Stimulated activated CD8-positive, alpha-beta memory T cell treated with anti-CD3 and anti-CD28 coated beads, Interleukin-12 subunit alpha, Interleukin-12 subunit beta, amount 100 ng/mL, for 24 hours (primary cell): ENCODE measurements around the gene POLR2L.

Experiments used
- DNase-seq: peaks from one replicate; pipeline ENCODE4 v3.0.0-alpha.2; 2020; ENCODE audit errors: extremely low read depth

POLR2L gene

GRCh38 chr11:811446-812245 lies 30.7 kb downstream of the POLR2L start:
- DNase-seq = no peak

GRCh38 chr11:810040-810567 lies 32.2 kb downstream of the POLR2L start:
- DNase-seq = no peak

- peak; percentile 95 for DNase-seq
Measured at GRCh38 chr11:809287-810039, 32.9 kb downstream of the POLR2L start, which contains the start of gene RPLP2. Gene RPLP2 (plus strand): TSS chr11:809967. CDS start chr11:810235, 268 bp downstream.

- no peak for DNase-seq
Measured at GRCh38 chr11:808427-809286, 33.7 kb downstream of the POLR2L start.

- no peak for DNase-seq
Measured at GRCh38 chr11:804599-804964, 37.7 kb downstream of the POLR2L start.

GRCh38 chr11:803770-804598 lies 38.3 kb downstream of the POLR2L start:
- DNase-seq = no peak

- no peak for DNase-seq
Measured at GRCh38 chr11:803467-803742, 38.9 kb downstream of the POLR2L start.

- no peak for DNase-seq
Measured at GRCh38 chr11:802693-803466, 39.4 kb downstream of the POLR2L start.

GRCh38 chr11:802018-802617 lies 40.2 kb downstream of the POLR2L start:
- DNase-seq = no peak

- DNase-seq = no peak
Measured at GRCh38 chr11:801097-801780, 41.1 kb downstream of the POLR2L start.

GRCh38 chr11:800473-800872 lies 41.9 kb downstream of the POLR2L start:
- DNase-seq = no peak

GRCh38 chr11:799641-800316 lies 42.5 kb downstream of the POLR2L start:
- DNase-seq = no peak

GRCh38 chr11:798093-798713 lies 44.1 kb downstream of the POLR2L start, which contains the start of gene SLC25A22:
Gene SLC25A22 (minus strand): TSS chr11:798281. CDS start chr11:795006, 3,275 bp downstream.
- DNase-seq = no peak

GRCh38 chr11:797296-798092 lies 44.8 kb downstream of the POLR2L start:
- DNase-seq = peak; percentile 61

GRCh38 chr11:796565-797295 lies 45.6 kb downstream of the POLR2L start:
- no peak for DNase-seq

GRCh38 chr11:795634-796564 lies 46.4 kb downstream of the POLR2L start:
- peak; percentile 68 for DNase-seq
